OCI-LY7 (cell line): ENCODE measurements around the gene GLUL. TPM values are rescaled to one million over a fixed set of nuclear protein-coding genes. Genes with fewer than 3 reads are reported as not detected.

ENCODE experiments used
- BruUV-seq: library from RNA; stranded (reverse); fragments of 400-500 nt; replicated peaks from 2 replicates; lab custom pipeline; 2021; lab: Mats Ljungman, UMichigan
- CTCF ChIA-PET: fragments of 300-600 bp; sonication (Branson Sonifier 250); formaldehyde crosslinking; loops from one replicate; lab custom pipeline; 2022; ENCODE audit warnings: antibody characterized with exemption; ENCODE audit not compliant: unreplicated experiment; lab: Charles Lee
- POLR2A ChIA-PET: fragments of 300-600 bp; sonication (Branson Sonifier 250); formaldehyde crosslinking; loops from one replicate; lab custom pipeline; 2022; ENCODE audit warnings: antibody characterized with exemption; lab: Charles Lee
- DNase-seq: peaks from one replicate; pipeline ENCODE4 v3.0.0-alpha.2; 2015; ENCODE audit warnings: low spot score
- H2AFZ ChIP-seq: fragments of 200-600 bp; sonication (generic), shearing (Covaris generic); 2 replicates; pipeline ENCODE4 v1.6.1; 2014; ENCODE audit warnings: mild to moderate bottlenecking, antibody characterized with exemption, low read length, moderate library complexity
- H3K27ac ChIP-seq: fragments of 200-600 bp; sonication (generic); 2 replicates; pipeline ENCODE4 v1.5.1; 2014; ENCODE audit warnings: mixed run types, low read depth, mild to moderate bottlenecking, moderate library complexity, low read length, inconsistent platforms; ENCODE audit not compliant: poor library complexity, severe bottlenecking
- H3K36me3 ChIP-seq: fragments of 200-600 bp; sonication (generic); 2 replicates; pipeline ENCODE4 v1.6.1; 2014; ENCODE audit warnings: mild to moderate bottlenecking, antibody characterized with exemption, low read length, moderate library complexity, mixed read lengths; ENCODE audit not compliant: insufficient read depth
- H3K4me1 ChIP-seq: fragments of 200-600 bp; sonication (generic); 2 replicates; pipeline ENCODE4 v1.5.1; 2014; ENCODE audit warnings: mild to moderate bottlenecking, low read length; ENCODE audit not compliant: insufficient read depth, poor library complexity, severe bottlenecking
- H3K4me2 ChIP-seq: fragments of 200-600 bp; sonication (generic); 2 replicates; pipeline ENCODE4 v1.6.1; 2014; ENCODE audit warnings: mild to moderate bottlenecking, low read length
- H3K4me3 ChIP-seq: fragments of 200-600 bp; sonication (generic); 2 replicates; pipeline ENCODE4 v1.5.1; 2014; ENCODE audit warnings: mild to moderate bottlenecking, low read depth, low read length; ENCODE audit not compliant: poor library complexity, severe bottlenecking
- H3K79me2 ChIP-seq: fragments of 200-600 bp; sonication (generic); 2 replicates; pipeline ENCODE4 v1.6.1; 2016; ENCODE audit warnings: low read depth, mild to moderate bottlenecking, low read length, moderate library complexity, mixed read lengths; ENCODE audit not compliant: insufficient read depth
- H3K9me2 ChIP-seq: fragments of 200-600 bp; sonication (generic); 2 replicates; pipeline ENCODE4 v1.6.1; 2016; ENCODE audit warnings: mild to moderate bottlenecking, low read length, mixed read lengths; ENCODE audit not compliant: insufficient read depth
- H3K9me3 ChIP-seq: fragments of 200-600 bp; sonication (generic); 2 replicates; pipeline ENCODE4 v1.6.1; 2014; ENCODE audit warnings: mild to moderate bottlenecking, mixed run types, low read length, mixed read lengths
- H4K20me1 ChIP-seq: fragments of 200-600 bp; sonication (generic); 2 replicates; pipeline ENCODE4 v1.6.1; 2014; ENCODE audit warnings: mild to moderate bottlenecking, antibody characterized with exemption, low read length, moderate library complexity, mixed read lengths; ENCODE audit not compliant: insufficient read depth
- CTCF ChIP-seq: fragments of 200-600 bp; sonication (generic); conservative IDR thresholded peaks from 2 replicates; pipeline ENCODE4 v1.5.1; 2014; ENCODE audit warnings: mild to moderate bottlenecking, antibody characterized with exemption, low read length, moderate library complexity, mixed read lengths
- EZH2phosphoT487 ChIP-seq: fragments of 200-600 bp; sonication (generic); IDR thresholded peaks from 2 replicates; pipeline ENCODE4 v1.6.1; 2018; ENCODE audit warnings: low read depth, borderline replicate concordance, mild to moderate bottlenecking, mixed run types, antibody characterized with exemption, low read length, moderate library complexity, mixed read lengths
- intact Hi-C: fragments of 100-400 bp; cut with micrococcal nuclease; formaldehyde crosslinking; loops from one replicate; pipeline ENCODE4 v1.10.0; 2022; ENCODE audit not compliant: unreplicated experiment
- total RNA-seq, 2 experiments: library from RNA; depleted of rRNA in 1 of 2; stranded (reverse); fragments of >200 nt in 1 of 2; shearing (Covaris generic) in 1 of 2; gene quantifications; 2 replicates each; pipeline ENCODE4 v1.2.3, GENCODE V29; 2014 to 2022

The GLUL gene
- total RNA-seq, 2 experiments from 2014 or later, result not detected

GRCh38 chr1:182376936-182377574 lies 14.5 kb downstream of the GLUL start:
- H4K20me1 ChIP-seq, result no peaks in the 10 kb centered on the region
- ChIA-PET CTCF (no interaction called here), POLR2A (no interaction called here)
- no peaks in the 10 kb centered on the region for H3K79me2 ChIP-seq
- no peak overlapping the region for H3K27ac ChIP-seq
- no peaks in the 10 kb centered on the region for H3K36me3 ChIP-seq
- no peaks in the 10 kb centered on the region for H3K9me3 ChIP-seq
- no peak for DNase-seq
- no peaks in the 10 kb centered on the region for H3K4me1 ChIP-seq
- intact Hi-C loops, result no loop called here
- no peak overlapping the region for H2AFZ ChIP-seq
- H3K4me3 ChIP-seq, result no peak overlapping the region
- no TSS peak for BruUV-seq
- no peaks in the 10 kb centered on the region for H3K9me2 ChIP-seq
- no peak overlapping the region for H3K4me2 ChIP-seq
- TF ChIP-seq CTCF (no peak), EZH2phosphoT487 (no peak)

GRCh38 chr1:182374101-182374834 lies 17.3 kb downstream of the GLUL start:
- Histone ChIP-seq H3K4me3 (no peak overlapping the region), H3K4me1 (no peaks in the 10 kb centered on the region), H3K9me3 (no peaks in the 10 kb centered on the region), H4K20me1 (no peaks in the 10 kb centered on the region), H3K27ac (no peak overlapping the region), H3K79me2 (no peaks in the 10 kb centered on the region), H3K36me3 (no peaks in the 10 kb centered on the region), H2AFZ (no peak overlapping the region), H3K4me2 (no peak overlapping the region), H3K9me2 (no peaks in the 10 kb centered on the region)
- no peak for DNase-seq
- ChIA-PET CTCF (interaction anchor here (0.6 kb wide), 1 partner anchor 31 kb away, joined by 3 read pairs; no protein-coding TSS in a partner anchor), POLR2A (interaction anchor here (0.7 kb wide), 1 partner anchor 128 kb away, joined by 3 read pairs; no protein-coding TSS in a partner anchor)
- TF ChIP-seq EZH2phosphoT487, result no peak
- TF ChIP-seq CTCF, result no peak
- no TSS peak for BruUV-seq
- intact Hi-C loops, result no loop called here

- no peak overlapping the region for H3K4me3 ChIP-seq
- BruUV-seq, result no TSS peak
- no peak overlapping the region for H3K27ac ChIP-seq
- CTCF ChIA-PET, result no interaction called here
- no peaks in the 10 kb centered on the region for H3K4me1 ChIP-seq
- intact Hi-C loops, result no loop called here
- no peaks in the 10 kb centered on the region for H3K9me2 ChIP-seq
- no peaks in the 10 kb centered on the region for H3K79me2 ChIP-seq
- H3K36me3 ChIP-seq, result no peaks in the 10 kb centered on the region
- no peak for TF ChIP-seq CTCF
- no peak for TF ChIP-seq EZH2phosphoT487
- H3K9me3 ChIP-seq, result no peaks in the 10 kb centered on the region
- POLR2A ChIA-PET, result interaction anchor here (1.0 kb wide), 1 partner anchor 377 kb away, joined by 3 read pairs; no protein-coding TSS in a partner anchor
- no peak overlapping the region for H3K4me2 ChIP-seq
- DNase-seq, result no peak
- no peak overlapping the region for H2AFZ ChIP-seq
- H4K20me1 ChIP-seq, result no peaks in the 10 kb centered on the region
Measured at GRCh38 chr1:182370532-182370931, 21.1 kb downstream of the GLUL start.
